Activated CD4-positive, alpha-beta T cell treated with anti-CD3 and anti-CD28 coated beads, Interleukin-2, Interleukin-6, amounts not matched to agents 100 ng/mL and 50 ng/mL, durations not matched to agents 16 hours and 8 hours (primary cell): Measurements from ENCODE around the gene GARRE1.
"Not testable (repeated sequence)": the region's sequence is repeated elsewhere in the genome, so short reads cannot be mapped to it uniquely, and the experiment has no call there.

ENCODE experiments used
- DNase-seq: peaks from one replicate; pipeline ENCODE4 v3.0.0-alpha.2; 2020

GARRE1 gene

GRCh38 chr19:34231439-34231838, 22.9 kb upstream of the GARRE1 start:
- no peak for DNase-seq

- peak; percentile 77 for DNase-seq
These were observed 21.5 kb upstream of the GARRE1 start for GRCh38 chr19:34232566-34233481.

- DNase-seq = no peak
These were observed 18.9 kb upstream of the GARRE1 start for GRCh38 chr19:34235425-34235940.

- DNase-seq = no peak
These were observed 18.0 kb upstream of the GARRE1 start for GRCh38 chr19:34236035-34236987.

GRCh38 chr19:34237283-34237682, 17.1 kb upstream of the GARRE1 start:
- no peak for DNase-seq

GRCh38 chr19:34237939-34238338, 16.4 kb upstream of the GARRE1 start:
- no peak for DNase-seq

GRCh38 chr19:34241513-34242337, 12.6 kb upstream of the GARRE1 start:
- DNase-seq = peak; percentile 19

GRCh38 chr19:34243138-34243875, 11.0 kb upstream of the GARRE1 start:
- not testable (repeated sequence) for DNase-seq

- DNase-seq = no peak
These were observed 10.3 kb upstream of the GARRE1 start for GRCh38 chr19:34243876-34244578.

- no peak for DNase-seq
These were observed 9.6 kb upstream of the GARRE1 start for GRCh38 chr19:34244611-34245299.

- DNase-seq = no peak
These were observed 8.0 kb upstream of the GARRE1 start for GRCh38 chr19:34246340-34246739.

GRCh38 chr19:34248941-34249340, 5.4 kb upstream of the GARRE1 start:
- no peak for DNase-seq

GRCh38 chr19:34253167-34253566, 1.2 kb upstream of the GARRE1 start:
- not testable (repeated sequence) for DNase-seq

GRCh38 chr19:34253681-34254045, 691 bp upstream of the GARRE1 start:
- not testable (repeated sequence) for DNase-seq

- DNase-seq = peak; percentile 36
These were observed 511 bp downstream of the GARRE1 start for GRCh38 chr19:34254698-34255432.

GRCh38 chr19:34255546-34255945, 1.2 kb downstream of the GARRE1 start:
- no peak for DNase-seq

GRCh38 chr19:34256835-34257558, 2.6 kb downstream of the GARRE1 start:
- no peak for DNase-seq

- no peak for DNase-seq
These were observed 3.2 kb downstream of the GARRE1 start for GRCh38 chr19:34257559-34257924.
